ENCODE results near the gene ESPL1.
"Not testable (repeated sequence)": the region's sequence is repeated elsewhere in the genome, so short reads cannot be mapped to it uniquely, and the experiment has no call there.

Gene ESPL1

DNA sequence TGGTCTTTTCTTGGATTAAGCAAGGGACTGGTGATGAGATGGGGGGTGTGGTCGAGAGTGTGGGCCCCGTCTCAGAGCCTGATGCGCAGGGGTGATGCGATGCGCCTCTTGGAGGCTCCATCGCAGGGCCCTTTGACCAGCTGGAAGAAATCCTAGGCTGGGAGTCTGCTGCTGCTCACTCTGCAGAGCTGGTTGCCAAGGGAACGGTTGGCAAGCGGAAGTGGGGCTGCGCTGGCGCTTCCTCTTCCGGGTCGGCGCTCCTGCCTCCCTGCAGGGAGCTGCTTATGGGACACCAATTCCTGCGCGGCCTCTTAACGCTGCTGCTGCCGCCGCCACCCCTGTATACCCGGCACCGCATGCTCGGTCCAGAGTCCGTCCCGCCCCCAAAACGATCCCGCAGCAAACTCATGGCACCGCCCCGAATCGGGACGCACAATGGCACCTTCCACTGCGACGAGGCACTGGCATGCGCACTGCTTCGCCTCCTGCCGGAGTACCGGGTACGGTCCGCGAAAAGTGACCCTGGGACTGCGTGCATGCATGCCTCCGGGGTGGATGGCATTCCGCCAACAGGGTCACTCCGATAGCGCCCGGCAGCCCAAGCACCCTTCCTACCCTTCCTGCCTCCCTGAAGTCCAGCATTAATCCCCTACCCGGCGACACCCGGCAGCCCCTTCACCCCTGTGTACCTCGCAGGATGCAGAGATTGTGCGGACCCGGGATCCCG, 31.5 kb downstream of the ESPL1 start, which contains the start of gene MYG1:
MYG1 (plus strand) TSS at position 242 of the 727 bp plus-strand sequence; CDS start at position 285, 43 bp downstream.
- peak; percentile 84 for DNase-seq (ENCODE audit: low read depth)

DNA sequence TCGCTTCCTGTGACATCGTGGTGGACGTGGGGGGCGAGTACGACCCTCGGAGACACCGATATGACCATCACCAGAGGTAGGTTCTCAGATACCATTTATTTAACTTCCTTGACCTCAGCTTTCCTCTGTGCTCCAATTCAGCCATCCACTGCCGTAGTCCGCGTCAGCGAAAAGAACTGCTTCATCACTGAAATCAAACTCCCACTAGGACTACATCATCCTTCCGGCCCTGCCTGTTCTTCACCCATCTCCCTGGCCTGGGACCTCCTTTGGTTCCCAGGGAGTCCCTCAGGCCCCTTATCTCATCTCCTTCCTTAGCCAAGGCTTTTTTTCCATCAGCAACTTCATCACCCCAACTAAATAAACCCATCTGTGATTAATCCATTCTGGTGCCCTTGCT, 32.1 kb downstream of the ESPL1 start:
- peak; percentile 5 for DNase-seq (ENCODE audit: low read depth)

DNA sequence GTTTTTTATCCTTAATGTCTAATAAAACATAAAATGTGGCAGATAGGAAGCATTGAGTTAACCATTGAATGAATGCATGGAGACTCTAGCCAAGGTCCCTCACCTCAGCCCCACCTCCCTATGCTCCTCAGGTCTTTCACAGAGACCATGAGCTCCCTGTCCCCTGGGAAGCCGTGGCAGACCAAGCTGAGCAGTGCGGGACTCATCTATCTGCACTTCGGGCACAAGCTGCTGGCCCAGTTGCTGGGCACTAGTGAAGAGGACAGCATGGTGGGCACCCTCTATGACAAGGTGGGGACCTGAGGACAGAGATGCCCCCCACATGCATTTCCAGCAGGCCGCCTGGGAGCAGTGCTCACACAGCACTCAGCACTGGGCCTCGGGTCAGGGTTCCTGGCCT, 34.8 kb downstream of the ESPL1 start:
- DNase-seq (ENCODE audit: low read depth) = no peak

DNA sequence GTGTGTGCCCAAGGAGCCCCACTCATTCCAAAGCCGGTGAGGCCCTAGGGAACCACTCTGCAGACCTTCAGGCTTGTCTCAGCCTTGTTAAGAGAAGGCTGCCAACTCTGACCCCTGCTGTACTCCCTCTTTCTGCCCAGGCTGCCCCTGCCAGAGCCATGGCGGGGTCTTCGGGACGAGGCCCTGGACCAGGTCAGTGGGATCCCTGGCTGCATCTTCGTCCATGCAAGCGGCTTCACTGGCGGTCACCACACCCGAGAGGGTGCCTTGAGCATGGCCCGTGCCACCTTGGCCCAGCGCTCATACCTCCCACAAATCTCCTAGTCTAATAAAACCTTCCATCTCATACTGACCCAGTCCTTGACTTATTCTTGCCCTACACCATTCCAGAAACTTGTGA, 38.7 kb downstream of the ESPL1 start:
- DNase-seq (ENCODE audit: low read depth) = no peak

DNA sequence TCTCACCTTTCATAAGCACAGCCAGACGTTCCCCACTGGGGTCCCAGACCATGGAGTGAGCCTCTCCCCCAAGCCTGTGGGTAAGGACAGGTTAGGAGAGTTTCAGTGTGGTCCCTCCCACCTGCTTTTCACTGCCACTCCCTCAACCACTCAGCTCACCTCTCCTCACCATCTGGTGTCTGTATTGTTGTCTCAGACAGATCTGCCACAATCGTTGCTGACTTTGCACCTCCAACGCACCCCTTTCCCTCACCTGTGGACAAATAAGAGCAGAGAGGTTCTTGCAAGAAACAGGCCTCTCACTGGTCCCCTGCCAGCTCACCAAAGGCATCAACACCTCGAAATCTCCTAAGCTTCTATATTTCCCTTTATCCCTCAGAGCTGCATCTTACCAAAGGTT, 40.2 kb downstream of the ESPL1 start:
- DNase-seq (ENCODE audit: low read depth) = no peak

DNA sequence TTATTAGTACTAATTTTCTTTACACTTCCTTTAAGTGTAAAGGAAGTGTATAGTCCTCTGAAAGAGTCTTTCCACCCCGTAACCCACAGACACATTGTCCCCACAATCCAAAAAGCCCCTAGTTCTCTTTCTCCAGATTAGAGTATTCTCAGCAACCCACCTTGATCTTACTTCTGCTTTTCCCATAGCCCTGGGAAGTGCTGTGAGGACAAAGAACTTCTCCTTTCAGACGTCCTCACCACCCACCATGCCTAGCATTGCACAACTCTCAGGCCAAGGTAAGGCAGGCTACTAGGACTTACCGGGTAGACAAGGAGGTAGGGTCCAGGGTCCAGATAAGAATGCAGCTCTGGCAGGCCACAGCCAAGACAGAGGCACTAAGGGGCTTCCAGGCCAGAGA, 45.9 kb downstream of the ESPL1 start:
- no peak for DNase-seq (ENCODE audit: low read depth)

DNA sequence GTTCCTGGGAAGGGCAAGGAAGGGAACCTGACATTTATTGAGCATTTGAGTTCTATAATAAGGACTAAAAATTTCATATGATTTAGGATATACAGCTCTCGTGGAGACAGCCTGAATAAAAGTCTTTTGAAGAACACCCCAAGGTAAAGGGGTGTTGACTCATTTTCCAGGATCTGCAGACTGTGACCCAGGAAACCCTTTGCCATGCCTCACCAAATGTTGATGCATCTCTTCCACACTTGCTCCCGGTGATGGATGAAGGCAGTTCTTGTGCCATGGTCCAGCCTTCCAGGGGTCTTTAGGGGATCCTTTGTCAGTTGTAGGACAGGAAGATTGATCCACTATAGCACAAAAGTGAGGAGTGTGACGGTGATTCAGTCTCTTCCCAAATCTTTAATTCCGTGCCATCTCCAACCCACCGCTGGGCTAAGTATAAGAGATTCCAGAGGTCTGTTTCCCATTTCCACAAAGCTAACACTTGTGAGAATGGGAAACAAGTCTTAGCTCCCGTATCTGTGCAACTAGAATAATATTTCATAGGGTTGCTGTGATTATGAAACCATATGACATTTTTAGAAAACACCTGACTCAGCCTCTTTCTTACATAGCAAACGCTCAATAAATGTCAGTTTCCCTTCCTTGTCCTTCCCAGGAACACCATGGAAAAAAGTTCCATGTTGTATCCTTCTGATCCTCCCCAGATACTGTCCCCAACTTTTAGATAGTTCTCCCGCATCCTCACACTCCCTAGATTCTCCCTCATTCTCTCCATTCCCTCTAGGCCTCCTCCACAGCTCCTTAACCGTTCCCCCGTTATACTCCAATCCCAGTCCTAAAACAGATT, 52.5 kb downstream of the ESPL1 start:
- no peak for DNase-seq (ENCODE audit: low read depth)

DNA sequence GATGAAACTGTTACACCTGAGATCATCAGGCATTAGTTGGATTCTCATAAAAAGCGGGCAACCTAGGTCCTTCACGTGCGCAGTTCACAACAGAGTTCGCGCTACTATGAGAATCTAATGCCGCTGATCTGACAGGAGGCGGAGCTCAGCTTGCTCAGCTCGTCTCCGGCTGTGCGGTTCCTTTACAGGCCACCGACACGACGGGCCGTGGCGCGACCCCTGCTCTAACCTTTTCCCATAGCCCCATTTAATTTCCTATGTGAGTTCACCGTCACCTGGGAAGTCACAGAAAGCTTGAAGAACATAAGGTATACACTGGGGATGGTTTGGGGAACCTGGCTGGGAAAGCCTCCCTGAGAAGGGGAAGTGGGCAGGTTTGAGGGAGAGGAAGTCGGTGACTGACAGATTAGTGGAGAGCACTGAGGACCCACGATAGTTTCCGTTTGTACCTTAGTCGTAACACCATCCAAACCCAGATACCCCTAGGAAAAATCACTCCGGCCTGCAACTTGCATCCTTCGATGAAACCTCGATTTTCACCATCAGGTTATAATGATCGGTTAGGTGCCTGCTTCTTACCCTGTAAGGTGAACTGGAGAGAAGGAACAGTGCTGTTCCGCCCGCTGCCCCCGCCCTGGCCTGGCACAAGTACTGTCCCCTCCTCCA, 56.1 kb downstream of the ESPL1 start:
- peak; percentile 55 for DNase-seq (ENCODE audit: low read depth)

DNA sequence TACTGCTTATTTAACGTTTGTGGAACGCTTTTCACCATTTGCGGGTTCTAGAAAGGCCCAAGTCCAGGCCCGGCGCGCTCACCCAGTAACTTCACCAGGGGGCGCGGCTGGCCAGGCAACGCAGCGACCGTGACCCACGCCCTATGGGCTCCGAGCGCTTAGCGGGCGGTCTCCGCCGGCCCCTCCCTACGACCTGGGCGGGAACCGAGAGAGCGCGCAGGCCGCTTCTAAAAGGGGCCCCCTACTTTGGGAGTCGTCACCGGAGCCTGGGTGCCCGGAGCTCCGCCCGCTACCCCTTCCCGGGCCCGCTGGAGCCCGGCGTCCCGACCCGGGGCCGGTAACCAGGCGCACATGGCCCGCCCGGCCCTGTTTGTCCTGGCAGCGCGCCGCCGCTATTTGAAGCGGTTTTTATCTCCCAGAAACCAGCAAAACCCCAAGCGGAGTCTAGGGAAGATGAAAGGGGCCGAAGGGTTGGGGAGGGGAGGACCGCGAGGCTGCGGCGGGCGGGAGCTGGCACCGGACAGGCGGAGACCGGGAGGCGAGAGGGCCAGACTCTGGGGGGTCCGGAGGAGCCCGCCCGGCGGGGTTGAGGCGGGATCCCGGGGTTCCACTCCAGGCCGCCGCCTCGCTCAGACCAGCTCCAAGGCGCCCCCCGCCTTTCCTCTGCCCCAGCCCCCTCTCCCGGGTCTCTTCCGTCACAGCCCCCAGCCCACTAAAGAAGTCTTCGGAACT, 56.8 kb downstream of the ESPL1 start:
- peak; percentile 86 for DNase-seq (ENCODE audit: low read depth)

DNA sequence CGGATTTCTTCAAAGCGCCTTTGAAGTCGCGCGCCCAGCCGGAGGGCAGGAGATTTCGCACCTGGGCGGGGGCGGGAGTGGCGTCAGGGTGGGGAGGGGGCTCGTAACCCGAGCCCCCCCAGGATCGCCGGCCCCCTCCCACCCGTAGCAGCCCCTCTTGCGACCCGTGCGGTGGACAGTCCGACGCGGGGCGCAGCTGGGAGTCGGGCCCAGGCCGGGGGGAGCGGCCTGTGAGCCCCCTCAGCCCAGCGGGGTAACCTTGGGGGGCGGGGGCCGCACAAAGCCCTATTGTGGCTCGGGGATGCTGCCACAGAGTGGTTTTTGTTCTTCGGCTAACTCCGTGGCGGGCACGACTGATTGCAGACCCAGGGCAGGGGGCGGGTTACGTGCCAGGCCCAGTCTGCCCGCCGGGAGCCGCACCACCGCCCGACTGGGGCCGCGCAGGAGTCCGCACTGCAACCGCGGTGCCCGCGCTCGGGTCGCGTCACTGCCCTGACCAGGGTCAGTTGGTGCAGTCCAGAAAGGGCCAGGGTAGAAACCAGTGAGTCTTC, 57.5 kb downstream of the ESPL1 start:
- DNase-seq (ENCODE audit: low read depth) = no peak

DNA sequence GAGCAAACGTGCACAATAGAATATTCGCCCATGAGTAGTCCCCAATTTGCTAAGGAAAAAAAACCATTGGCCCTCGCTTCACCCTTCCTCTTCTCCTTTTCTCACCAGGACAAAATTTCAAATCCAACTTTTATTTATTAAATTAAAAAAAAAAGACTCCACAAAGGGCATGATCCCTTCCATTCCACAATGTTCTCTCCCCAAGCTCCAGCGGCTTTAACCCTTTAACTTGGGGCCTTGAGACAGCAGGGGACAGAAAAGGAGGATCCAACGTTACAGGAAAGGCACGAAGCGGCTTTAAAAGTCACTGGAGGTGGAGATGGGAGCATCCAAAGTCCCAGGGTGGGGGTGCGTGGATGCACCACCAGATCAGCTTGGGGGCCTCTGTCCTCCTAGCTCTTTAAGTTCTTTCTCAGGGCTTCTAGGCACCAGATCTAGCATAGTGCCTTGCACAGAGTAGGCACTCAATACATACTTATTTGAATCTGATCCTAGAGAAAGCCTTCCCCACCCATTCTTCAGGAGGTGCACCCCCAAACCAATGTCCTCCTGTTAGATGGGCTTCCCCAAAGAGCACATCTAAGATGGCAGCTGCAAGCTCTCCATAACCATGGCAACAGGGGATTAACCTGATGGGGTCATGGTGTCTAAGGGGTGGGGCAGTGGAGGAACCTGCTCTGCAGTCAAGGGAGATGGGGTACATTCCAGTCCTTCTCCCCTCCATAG, 58.5 kb downstream of the ESPL1 start:
- no peak for DNase-seq (ENCODE audit: low read depth)

DNA sequence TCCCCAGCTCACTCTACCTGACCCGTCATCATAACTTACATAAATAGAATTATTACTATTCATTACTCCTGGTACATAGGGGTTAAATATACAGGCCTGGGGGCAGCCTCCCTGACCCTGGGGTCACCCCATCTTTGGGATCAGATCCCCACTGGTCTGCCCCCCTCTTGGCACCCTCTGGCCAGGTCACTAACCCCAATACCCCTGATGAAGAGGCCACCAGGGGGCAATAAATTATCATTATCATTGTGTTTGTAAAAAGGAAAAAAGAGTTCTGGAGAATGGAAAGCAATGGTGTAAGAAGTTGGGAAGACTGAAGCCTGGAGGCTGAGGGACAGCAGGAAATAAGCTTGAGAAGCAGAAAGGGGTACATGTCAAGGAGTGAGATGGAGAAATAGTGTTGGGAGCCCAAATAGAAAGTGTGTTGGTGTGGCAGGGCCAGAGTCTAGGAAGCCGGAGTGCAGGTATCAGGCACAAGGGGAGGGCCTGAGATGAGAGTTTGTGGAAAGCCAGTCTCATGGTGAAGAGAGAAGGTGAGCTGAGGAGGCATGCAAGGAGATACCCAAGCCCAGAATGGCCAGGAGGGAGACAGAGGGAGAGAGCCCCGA, 59.4 kb downstream of the ESPL1 start:
- DNase-seq (ENCODE audit: low read depth) = no peak

DNA sequence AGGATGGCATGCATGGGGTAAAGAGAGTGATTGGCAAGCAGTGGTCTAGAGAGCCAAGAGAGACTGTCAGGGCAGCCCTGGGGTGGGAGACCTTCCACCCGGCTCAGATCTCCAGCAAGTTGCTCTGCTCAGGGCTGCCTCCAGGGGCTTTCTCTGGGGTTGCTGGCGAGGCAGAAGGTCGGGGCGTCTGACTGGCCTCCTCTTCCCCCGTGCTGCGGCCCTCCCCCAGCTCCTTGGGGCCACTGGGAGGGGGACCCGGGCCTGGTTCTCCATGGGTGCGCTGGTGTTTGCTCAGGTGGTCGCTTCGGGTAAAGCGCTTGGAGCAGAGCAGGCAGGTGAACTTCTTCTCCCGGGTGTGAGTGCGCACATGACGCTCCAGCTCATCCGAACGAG, 59.9 kb downstream of the ESPL1 start:
- DNase-seq (ENCODE audit: low read depth) = no peak

DNA sequence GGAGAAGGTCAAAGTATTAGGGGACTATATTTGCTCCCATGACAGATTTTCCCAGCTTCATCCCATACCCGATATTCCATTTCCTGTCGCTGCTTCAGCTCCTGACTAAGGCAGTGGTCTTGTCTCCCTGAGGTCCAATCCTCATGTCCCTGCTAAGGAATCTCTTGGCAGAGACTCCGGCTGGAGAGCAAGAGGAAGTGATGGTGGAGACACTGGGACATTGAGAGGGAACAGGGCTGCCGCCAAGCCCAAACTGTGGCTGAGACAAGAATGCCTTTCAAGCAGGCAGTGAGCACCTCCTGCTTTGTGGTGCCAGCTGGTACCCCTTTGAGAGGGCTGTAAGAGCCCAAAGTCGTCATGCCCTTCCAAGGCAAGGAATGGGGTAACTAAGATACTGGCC, 62.6 kb downstream of the ESPL1 start:
- DNase-seq (ENCODE audit: low read depth) = no peak

DNA sequence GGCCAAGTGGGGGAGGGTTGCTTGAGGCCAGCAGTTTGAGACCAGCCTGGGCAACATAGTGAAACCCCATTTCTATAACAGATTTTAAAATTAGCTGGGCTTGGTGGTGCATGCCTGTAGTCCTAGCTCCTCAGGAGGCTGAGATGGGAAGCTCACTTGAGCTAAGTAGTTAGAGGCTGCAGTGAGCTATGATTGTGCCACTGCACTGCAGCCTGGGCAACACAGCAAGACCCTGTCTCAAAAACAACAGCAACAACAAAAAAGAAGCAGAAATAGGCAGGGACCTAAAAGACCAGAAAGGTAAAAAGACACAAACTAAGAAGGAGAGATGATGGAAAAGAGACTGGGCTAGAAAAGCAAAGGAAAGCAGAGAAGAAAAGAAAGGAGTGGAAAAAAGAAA, 64.2 kb downstream of the ESPL1 start:
- DNase-seq (ENCODE audit: low read depth) = not testable (repeated sequence)

DNA sequence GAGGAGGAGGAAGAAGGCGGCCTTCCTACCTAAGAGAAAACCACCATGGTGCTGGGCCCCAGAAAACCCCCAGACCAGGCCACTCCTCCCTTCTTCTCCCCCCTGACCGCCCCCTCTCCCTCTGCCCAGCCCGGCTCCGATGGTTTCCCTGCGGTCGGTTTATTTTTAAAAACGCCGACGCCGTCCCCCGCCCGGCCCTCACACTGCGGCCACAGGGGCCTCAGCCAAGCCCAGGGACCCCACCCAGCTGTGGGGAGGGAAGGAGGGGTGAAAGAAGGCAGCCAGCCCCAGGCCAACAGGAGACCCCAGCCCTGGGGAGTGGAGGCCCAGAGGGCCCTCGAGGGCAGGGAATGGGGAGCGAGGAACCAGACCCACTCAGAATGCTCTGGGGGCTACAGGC, 64.6 kb downstream of the ESPL1 start:
- DNase-seq (ENCODE audit: low read depth) = no peak

DNA sequence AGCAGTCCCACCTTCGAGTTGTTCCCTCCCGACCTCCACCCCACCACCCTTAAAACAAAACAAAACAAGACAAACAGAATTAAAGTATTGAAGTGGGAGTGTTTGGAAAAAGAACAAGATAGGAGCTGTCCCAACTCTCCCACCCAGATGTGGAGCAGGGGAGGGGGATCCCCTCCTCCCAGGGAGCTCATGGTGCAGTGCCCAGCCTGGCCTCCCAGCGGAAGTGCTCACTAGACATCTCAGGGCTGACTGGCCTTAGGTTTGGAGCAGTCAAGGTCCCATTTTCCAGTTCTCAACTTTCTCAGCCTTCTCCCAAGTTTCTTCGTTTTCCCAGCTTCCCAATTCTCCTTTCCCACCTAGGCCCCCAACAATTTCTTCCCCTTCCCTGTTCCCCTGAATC, 65.2 kb downstream of the ESPL1 start:
- no peak for DNase-seq (ENCODE audit: low read depth)

DNA sequence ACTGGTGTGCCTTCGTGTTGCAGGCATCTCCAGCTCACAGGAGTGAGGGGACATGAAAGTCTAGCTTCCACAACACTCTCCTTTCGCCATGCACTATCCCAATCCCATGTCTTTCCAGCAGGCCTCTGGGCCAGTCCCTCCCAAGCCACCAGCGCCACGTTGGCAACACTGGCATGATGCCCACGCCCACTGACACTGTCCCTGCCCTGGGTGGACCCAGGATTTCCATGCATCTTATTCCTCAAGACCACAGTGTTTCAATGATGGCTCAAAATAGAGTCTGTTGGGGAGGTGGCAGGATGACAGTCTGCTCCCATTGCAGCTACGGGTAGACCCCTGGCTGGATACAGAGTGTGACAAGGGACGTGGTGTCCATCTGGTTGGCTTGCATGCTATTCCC, 65.7 kb downstream of the ESPL1 start:
- DNase-seq (ENCODE audit: low read depth) = no peak

DNA sequence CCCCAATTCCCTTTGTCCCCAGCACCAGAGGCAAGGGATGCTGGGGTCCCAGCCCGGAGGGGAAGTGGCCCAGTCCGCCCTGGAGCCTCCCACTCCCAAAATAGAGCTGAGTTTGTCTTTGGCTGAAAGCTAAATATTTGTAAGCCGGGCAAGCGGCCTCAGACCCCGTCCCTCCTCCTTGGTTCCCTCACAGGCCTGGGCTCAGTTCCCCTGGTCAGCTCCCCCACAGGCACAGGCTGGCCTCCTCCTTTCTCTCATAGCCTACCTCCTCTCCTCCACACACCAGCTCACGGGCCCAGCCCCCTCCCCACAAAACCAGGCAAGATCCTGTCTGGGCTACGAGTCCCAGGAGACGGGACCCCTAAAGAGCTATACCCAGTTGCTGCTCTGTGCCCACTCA, 66.7 kb downstream of the ESPL1 start:
- DNase-seq (ENCODE audit: low read depth) = no peak

DNA sequence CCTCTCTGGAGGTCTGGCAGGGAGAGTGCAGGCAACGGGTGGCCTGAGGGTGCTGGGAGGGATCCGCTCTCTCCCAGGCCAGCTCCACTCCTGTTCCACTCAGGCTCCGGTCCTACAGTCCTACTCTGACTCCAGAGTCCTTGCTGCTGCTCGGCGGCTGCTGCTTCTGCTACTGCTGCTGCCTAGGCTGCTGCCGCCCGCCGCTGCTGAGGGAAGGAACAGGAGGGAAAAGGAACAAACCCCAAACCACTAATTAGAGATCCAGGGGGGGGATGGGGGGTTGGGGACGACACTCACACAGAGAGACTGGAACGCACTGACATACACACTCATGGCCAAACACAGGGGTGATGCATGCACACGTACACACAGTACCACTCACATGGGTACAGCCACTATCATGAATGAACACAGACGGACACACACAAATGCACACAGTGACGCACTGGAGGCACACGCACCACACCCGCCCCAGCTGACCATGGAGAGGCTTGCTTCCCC, 68.1 kb downstream of the ESPL1 start, which contains the start of gene SP7:
SP7 (minus strand) TSS at position 174 of the 501 bp plus-strand sequence. CDS start 708 bp downstream, outside the sequence.
- no peak for DNase-seq (ENCODE audit: low read depth)

Data from activated T-cell treated with anti-CD3 and anti-CD28 coated beads for 24 hours (primary cell).